GM21576 (cell line): ENCODE results near the gene PDK4.

Experiments used
- ATAC-seq: cut with Tn5 transposase; IDR thresholded peaks from one replicate; pipeline ENCODE4 v1.9.1; 2021; ENCODE audit warnings: mild to moderate bottlenecking, moderate library complexity; ENCODE audit not compliant: unreplicated experiment

The PDK4 gene

DNA sequence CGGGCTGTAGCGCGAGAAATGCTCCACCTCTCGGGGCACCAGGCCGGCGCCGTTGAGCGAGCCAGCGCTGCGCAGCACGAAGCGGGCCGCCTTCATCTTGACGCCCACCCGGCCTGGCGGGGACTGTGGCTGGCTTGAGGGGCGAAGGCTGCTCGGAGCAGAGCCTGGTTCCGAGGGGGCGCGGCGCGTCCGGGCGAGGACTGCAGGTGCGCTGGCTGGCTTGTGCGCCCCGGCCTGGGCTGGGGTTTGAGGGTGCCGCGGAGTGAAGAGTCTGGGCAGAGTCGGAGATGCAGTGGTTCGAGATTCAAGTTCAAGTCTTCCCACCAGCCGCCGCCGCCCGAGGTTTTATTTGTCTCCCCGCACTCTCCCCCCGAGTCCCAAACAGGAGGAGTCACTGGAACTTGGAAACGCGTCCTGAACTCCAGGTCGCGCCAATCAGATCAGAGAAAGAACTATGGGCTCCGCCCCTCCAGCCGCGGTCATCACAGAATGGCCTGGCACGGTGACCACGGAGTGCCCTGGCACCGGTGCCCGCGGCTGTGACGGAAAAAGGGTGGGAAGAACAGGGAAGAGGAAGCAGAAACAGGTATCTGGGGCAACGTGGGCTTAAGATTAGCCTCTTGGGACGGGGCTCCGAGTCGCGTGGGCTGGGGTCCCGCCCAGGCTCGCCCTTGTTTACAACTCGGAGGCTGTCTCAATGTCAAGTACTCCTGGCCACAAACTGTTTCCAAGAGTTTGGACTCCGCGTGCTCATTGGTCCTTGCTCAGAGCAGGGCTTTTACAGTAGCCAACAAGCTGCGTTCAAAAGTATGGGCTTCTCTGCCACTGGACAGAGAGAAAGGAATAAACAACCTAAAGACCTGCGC lies at the start of gene PDK4:
Gene PDK4, minus strand, starts transcription at position 319 of the 866 bp plus-strand sequence. Its CDS starts 223 bp downstream, at position 96.
- ATAC-seq: no peak

DNA sequence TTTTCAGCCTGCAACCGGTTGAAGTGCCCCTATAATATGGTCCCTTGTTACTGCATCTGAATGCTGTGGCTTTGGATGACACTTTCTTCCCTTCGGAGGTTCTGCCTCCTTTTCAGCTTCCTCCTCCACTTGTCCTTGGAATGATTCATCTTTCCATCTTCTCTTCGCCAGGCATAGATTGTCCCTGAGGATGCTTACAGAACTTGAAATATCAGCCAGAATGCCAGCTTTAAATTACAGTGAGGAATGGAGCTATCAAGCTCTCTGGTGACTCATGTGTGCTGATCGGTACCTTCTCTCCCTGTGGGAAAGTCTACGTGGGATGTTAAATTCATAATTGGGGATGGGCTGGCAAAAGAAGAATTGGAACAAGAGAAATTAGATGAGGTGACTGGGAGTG lies 45.9 kb upstream of the PDK4 start:
- ATAC-seq: no peak

DNA sequence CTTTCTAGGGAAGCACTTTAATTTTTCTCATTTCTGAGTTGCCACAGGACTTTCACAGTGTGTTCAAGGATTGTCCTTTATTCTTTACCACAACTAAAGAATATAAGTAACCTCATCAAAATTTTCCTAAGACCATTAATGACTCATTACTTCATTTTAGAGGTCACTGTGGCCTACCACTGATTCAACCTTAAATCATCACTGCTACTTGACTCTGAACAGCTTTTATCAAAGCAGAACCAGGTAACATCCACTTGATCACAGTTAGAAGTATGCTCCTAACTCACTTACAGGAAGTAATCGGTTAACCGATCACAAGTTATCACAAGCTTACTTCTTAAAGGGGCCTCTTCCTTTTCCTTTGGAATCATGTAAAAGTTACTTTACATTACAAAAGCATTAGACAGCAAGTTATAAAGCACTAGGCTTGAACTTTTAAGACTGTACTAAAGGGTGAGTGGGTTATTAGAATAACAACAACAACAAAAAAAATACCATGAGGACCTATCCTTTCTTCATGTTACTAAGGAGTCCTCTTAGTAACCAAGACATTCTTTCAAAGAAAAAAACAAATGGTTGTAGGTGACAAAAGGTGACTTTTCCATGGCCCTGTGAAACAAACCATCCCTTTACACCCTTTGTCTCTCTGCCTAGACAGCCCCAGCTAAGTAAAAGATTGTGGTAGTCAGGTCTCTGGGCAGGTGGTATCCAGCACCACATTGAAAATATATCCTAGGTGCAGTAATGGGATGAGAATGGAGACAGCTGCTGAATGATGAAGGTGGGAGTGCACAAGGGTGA lies 40.0 kb upstream of the PDK4 start:
- ATAC-seq: no peak

DNA sequence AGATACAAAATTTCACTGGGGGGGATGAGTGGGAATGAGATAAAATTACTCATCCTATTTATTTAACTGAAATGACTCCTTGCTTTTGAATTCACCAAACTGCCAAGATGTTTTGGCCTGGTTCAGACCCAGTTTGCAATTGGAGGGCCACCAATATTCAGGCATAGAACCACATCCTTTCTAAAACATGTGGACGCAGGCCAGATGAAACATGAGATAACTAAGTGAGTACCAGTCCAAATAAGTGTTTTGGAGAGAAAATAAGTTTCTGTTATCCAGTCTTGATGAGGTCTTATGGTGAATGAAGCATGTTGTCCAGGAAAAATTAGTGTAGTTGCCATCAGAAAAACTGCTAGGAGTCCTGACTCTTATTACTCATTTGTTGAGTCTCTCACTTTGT lies 36.3 kb upstream of the PDK4 start:
- no peak for ATAC-seq

DNA sequence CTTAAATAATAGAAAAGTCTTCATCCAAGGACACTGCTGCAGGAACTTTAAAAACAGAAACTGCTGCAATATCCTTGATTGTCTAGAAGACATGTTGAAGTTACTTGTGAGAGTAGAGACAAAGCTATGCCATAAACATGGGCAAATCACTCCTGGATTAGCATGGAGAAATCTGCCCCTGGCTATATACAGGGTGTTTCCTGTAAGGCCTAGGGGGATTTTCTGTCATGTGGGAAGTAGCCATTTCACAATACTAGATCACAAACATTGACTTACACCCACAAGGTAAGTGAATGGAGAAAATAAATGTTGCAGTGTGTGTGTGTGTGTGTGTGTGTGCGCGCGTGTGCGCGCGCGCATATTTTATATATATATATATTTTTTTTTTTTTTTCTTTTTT lies 35.2 kb upstream of the PDK4 start:
- ATAC-seq: no peak

DNA sequence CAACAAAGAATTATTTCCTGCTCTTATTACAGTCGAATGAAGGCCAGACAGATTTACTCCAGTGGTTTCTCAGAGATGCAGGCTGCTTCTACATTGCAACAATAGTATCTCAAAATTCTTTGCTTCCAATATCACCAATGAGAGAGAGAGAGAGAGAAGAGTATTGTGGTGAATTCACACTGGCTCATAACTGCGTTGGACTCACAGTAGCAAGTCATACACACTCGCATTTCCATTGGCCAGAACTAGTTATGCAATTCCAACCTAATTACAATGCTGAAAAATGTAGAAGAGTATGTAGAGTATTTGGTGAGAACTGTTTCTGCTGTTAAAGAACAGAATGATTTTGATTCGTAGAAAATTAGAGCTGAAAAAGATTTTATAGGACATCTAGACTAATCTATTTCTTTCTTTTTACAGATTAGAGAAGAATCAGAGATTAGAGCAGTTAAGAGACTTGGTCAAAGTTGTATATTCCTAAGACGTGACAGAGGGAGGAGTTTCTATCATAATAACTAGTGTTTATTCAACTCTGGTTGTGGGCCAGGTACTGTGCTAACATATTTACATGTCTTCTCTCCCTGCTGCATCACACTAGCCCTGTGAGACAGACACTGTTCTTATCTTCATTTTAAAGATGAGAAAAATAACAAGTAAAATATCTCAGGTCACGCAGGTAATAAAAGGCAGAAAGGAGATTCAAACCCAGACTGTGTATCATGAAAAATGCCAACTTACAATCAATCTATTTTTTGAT lies 34.6 kb upstream of the PDK4 start:
- no peak for ATAC-seq

DNA sequence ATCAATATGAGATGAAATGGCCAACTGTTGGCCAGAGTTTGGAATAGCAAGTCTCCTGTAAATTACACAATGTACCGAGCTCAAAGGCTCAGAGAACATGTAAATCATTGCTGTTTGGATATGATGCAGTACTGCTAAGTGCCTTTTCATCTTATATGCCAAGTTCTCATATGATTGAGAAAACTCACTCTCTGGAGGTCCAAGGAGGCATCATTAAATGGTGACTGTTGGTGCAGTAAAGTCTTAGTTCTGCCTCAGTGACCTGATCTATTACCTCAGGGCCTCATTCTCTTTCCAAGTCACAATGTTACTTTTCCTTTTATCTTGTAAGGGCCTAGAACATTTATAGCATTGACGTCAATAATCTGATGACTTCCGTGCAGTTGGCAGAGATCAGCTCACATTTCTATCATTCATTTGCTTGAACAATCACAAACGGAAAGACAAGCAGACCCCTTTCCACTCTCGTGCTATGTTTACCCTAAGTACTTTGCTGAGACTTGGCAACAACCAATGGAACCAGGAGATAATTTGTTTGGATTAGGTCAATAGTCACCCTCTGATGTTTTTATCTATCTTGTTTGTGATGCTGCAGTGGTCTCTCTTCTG lies 32.6 kb upstream of the PDK4 start:
- ATAC-seq: no peak

DNA sequence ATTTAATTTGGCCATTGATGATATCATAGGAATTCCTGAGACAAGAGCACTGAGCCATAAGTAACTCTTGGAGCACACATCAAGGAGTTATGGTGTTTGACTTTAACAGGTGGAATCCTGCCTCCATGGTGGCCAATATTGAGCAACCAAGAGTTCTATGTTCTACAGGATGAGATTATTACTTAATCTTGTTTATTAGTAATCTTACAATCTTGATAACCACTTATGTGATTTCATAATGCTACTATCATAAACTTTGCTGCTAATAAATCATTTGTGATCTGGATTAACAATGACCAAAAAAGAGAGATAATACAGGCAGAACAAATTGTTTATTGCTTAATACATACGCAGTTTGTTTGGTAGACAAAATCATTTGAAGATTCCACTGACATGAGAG lies 27.5 kb upstream of the PDK4 start:
- ATAC-seq: no peak

DNA sequence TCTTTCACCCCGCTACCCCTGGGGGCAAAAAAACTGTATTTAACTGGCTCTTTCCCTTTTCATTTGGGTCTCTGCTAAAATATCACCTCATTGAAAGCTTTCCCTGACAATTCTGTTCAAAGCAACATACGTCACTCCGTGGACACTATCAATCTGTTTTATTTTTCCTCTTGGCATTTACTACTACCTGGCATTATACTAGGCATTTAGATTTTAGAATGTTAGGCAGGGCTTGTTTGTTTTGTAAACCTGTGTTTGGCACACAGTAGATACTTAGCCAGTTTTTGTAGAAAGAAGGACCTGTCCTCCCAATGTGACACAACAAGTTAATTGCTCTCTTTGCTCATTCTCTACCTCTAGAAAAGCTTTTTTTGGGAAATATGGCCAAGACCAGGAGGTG lies 26.5 kb upstream of the PDK4 start:
- no peak for ATAC-seq

DNA sequence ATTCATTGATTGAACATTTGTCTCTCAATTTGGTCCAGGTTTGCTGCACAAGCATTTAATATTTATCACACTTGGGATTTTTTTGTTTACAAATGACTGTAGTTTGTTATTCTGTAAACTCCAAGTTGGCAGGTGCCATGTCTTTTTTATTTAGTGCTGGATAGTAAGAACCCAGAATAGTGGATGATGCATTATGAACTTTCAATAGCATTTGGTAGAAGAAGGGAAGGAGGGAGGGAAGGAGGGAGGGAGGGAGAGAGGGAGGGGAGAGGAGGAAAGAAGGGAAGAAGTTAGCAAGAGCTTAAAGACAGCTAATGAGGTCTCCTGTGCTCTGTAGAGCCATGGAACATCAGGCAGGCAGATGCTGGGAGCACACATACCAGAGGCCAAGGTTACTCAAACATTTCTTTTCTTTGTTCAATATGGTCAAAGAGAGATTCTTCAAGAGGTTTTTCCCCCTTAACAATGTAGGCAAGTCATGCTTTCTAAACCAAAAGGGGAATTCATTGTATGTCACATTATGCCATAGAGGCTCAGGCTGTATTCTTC lies 25.8 kb upstream of the PDK4 start:
- ATAC-seq: no peak

DNA sequence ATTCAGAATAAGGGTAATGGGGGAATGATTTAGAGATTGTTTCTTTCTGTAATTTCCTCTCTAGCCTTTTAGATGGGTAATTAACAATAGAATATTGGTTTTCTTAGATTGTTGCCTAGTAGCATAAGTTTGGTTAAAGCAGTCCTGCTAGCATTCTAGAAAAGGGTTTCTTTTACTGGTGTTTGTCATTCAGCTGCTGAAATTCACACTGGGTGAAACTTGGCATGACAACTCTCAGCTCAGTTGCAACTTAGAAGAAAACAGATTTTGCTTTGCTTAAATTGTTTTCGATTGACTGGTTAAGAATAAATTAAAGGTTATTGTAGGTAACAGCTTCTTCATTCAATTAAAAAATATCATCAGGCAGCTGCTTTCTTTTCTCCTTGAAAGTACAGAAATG lies 25.1 kb upstream of the PDK4 start:
- ATAC-seq: no peak

DNA sequence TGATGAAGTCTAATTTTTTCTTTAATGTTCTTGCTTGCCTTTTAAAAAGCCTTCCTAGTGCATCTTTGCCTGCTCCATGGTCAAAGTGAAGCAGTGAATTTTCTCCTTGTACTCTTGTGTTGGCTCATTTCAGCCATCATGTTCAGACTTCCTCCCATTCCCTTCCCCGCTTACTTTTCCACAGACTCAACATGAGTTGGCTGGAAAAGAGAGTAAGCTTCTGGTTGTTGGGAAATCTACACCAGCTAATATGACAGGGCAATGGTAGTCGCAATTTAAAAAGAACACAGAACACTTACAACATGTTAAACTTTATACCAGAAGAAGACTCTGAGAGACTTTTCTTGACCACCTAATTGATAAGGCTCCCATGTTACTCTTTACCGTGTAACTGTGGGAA lies 24.3 kb upstream of the PDK4 start:
- ATAC-seq: no peak

DNA sequence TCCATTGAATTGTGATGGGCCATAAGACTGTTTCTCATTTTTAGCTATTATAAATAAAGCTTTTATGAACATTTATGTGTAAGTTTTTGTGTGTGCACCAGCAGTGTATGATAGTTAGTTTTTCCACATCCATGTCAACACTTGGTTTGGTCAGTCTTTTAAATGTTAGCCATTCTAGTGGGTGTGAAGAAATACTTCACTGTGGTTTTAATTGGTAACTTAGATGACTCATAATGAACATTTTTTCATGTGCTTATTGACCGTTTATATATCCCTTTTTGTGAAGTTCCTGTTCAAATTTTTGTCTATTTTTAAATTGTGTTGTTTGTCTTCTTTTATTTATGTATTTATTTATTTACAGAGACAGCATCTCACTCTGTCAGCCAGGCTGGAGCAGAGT lies 23.6 kb upstream of the PDK4 start:
- no peak for ATAC-seq

DNA sequence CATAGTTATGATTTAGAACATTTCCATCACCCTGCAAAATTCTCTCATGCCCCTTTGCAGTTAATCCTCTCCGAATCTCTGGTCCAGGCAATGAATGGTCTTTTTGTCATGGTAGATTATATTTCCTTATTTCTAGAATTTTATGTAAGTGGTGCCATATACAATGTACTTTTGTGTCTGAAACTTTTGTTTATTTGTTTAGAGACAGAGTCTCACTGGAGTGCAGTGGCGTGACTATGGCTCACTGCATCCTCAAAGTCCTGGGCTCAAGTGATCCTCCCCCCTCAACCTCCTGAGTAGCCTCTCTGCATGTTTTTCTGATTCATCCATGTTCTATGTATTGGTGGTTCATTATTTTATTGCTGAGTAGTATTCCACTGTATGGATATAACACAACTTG lies 23.2 kb upstream of the PDK4 start:
- no peak for ATAC-seq

DNA sequence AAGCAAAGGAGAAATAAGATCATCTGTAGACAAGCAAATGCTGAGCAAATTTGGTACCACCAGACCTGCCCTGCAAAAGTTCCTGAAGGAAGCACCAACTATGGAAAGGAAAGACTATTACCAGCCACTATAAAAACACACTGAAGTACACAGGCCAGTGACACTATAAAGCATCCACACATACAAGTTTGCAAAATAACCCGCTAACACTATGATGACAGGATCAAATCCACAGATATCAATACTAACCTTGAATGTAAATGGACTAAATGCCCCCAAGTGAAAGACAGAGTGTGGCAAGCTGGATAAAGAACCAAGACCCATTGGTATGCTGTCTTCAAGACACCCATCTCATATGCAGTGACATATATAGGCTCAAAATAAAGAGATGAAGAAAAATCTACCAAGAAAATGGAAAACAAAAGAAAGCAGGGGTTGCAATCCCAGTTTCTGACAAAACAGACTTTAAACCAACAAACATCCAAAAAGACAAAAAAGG lies 18.2 kb upstream of the PDK4 start:
- no peak for ATAC-seq

DNA sequence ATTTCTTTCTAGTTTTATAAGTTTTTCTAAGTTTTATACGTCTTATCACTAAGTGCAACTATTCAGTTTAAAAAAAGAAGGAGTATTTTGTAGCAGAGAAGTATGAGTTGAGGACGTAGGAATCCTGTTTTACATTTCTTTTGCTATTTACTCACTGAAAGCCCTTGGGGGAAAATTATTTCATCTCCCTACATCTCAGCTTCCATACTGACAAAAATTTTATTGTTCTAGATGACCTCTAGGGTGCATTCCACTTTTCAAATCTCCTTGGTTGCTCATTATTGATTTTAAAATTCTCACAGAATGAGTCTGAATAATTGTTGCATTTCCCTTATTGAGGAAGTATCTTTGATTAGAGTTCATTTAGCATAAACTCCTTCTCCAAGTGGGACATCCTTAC lies 14.9 kb upstream of the PDK4 start:
- no peak for ATAC-seq

DNA sequence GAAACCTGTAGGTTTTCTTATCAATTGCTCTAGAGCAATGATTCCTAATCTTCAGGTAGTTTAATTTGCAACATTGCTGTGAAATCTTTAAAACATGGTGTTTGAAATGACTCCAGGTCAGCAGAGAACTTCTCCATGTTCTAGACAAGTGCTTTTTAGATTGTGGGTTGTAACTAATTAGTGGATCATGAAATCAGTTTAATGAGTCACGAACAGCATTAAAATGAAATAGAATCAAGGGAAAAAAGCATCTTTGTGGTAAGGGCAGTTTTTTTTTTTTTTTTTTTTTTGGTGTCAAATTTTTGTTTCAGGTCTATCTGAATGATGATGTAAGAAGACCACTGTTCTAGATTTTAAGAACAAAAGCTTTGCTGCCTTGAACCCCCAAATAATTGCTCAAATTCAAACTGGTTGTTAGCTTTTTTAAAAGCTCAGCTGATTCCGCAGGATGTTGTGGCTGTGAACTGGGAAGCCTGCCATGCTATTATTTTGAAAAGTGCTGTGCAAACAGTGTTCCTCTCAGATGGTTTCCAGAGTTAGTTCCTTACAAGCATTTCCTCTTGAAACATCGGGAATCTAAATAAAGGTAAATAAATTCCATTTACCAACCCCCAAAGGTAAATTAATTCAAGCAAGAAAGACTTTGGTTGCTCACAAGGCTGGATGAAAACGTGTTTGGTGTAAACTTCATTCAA lies 13.1 kb upstream of the PDK4 start:
- no peak for ATAC-seq

DNA sequence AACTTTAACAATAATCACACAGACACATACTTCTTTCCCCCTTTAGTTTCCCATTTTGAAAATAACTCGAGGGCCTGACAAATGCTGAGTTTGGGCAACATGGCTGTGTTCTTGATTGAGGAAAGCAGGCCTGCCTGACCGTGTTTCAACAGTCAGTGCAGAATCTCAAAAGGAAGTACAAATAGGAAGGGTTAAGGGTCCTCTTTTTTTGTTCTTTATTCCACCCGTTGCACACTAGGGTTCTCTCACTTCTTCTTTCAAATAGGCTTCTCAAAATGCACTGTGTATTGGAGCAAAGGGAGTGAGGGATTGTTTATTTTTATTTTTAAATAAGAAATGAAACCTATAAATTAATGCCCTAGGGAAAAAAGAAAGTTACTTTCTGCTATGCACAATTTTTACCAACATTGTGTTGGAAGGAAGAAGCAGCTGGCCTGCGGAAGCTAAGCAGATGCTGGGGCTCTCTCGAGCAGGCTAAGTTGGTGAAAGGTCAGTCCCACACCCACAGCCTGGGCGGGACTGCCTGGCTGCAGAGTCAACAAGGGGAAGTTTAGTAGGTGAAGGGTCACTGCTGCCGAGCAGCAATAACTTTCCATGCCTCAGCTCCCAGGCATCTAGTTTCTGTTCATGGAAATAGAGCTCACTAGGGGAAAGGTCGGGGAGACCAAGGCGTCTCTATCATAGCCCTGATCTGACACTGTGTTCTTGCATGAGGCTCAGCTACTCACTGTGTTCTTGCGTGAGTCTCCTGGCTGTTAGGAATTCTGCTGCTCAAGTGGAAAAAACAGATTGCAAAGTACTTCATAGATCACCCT lies 12.2 kb upstream of the PDK4 start:
- peak; percentile 96 for ATAC-seq

DNA sequence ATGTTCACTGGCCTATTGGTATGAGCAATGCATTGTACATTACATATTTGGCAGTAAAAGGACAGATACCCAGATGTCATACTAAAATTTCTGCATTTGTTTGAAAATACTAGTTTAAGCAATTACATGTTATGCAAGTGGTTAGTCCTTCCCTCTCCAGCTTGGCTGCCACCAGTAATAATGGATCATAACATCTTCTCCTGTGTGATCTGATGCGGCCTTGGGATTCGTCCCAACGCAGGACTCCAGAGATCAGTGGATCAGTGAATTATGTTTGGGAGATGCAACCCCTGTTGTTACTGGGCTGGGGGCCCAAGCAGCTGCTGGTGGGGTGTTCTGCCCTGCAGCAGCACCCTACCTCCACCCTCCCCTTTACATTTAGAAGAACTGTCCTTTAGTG lies 11.2 kb upstream of the PDK4 start:
- no peak for ATAC-seq
